Ovary (tissue), 3 donors: ENCODE measurements around the gene LRIT2.

Experiments used
- POLR2A ChIP-seq: fragments of 450-650 bp; IDR thresholded peaks from one replicate; pipeline ENCODE4 v1.6.1; 2017; ENCODE audit warnings: antibody characterized with exemption, mild to moderate bottlenecking, moderate library complexity
- TF ChIP-seq, protein P1 (sequence below), 3 donors: fragments of 450-650 bp in 2 of 3; fragments of 200-600 bp in 1 of 3; IDR thresholded peaks; one replicate each; pipeline versions ENCODE4 v1.5.1 to v1.8.0; 2016 to 2022; ENCODE audit warnings: antibody characterized with exemption in 3 of 3, mild to moderate bottlenecking in 1 of 3
- donor health status: DM: no; HTN: no; CAD: no.

DNA sequence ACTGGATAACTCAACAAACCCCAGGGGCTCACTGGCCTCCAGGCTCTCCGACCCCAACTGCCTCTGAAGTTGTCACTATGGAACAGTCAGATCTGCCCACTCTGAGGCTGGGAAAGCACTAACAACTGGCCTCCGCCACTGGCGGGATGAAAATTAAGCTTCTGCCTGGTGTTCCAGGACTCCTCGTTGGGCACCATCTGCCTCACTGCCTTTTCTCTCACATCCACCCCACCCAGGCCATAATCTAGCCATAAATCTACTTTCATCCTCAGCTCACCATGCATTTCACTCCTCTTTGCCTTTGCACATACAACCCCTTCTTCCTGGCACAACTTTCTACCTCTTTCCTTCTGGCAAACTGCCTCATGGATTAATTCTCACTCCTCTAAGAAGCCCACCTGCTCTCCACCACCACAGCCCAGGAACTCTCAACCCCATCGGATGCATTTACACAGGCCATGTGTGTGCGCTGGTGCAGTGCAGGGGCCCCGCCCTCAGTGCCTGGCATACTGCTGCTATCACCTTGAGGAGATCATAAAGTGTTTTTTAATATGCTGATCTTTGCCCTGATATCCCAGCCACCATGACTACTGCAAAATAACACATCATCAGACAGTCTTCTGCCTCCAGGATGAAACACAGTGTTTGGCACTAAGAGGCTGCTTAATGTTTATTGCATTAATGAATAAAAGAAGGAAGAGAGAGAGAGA lies 27.0 kb downstream of the LRIT2 start:
- TF ChIP-seq POLR2A = no peak
- TF ChIP-seq, protein P1, sequence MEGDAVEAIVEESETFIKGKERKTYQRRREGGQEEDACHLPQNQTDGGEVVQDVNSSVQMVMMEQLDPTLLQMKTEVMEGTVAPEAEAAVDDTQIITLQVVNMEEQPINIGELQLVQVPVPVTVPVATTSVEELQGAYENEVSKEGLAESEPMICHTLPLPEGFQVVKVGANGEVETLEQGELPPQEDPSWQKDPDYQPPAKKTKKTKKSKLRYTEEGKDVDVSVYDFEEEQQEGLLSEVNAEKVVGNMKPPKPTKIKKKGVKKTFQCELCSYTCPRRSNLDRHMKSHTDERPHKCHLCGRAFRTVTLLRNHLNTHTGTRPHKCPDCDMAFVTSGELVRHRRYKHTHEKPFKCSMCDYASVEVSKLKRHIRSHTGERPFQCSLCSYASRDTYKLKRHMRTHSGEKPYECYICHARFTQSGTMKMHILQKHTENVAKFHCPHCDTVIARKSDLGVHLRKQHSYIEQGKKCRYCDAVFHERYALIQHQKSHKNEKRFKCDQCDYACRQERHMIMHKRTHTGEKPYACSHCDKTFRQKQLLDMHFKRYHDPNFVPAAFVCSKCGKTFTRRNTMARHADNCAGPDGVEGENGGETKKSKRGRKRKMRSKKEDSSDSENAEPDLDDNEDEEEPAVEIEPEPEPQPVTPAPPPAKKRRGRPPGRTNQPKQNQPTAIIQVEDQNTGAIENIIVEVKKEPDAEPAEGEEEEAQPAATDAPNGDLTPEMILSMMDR (IDR thresholded peaks at IDR 0.05) = no peak
